NT2/D1 (cell line): ENCODE measurements around the gene ETHE1.

Experiments used
- SUZ12 ChIP-seq: IDR thresholded peaks from 2 replicates; pipeline ENCODE4 v1.6.1; 2011; ENCODE audit not compliant: insufficient read length, insufficient read depth; ENCODE audit errors: extremely low read depth
- YY1 ChIP-seq: IDR thresholded peaks from 2 replicates; pipeline ENCODE4 v1.6.1; 2011; ENCODE audit not compliant: insufficient read length, insufficient read depth
- ZNF274 ChIP-seq: IDR thresholded peaks from 2 replicates; pipeline ENCODE4 v1.6.1; 2011; ENCODE audit warnings: mild to moderate bottlenecking, low read depth, low read length

DNA sequence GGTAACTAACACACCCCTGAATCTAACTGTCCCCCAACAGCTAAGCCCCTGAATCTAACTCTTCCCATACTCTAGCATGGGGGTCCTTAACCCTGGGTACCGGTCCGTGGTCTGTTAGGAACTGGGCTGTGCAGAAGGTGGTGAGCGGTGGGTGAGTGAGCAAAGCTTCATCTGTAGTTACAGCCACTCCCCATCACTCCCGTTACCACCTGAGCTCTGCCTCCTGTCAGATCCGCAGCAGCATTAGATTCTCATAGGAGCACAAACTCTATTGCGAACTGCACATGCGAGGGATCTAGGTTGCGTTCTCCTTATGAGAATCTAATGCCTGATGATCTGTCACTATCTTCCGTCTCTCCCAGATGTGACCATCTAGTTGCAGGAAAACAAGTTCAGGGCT is 16.3 kb downstream of the ETHE1 start:
- TF ChIP-seq ZNF274 (no peak), SUZ12 (no peak), YY1 (no peak)
